Activated T-helper 17 cell treated with anti-CD3 and anti-CD28 coated beads, Interleukin-2, amount 50 U/mL, for 72 hours (primary cell): ENCODE results near the gene GNG7. TPM values are rescaled to one million over a fixed set of nuclear protein-coding genes. Genes with fewer than 3 reads are reported as not detected.
"Not testable (repeated sequence)": the region's sequence is repeated elsewhere in the genome, so short reads cannot be mapped to it uniquely, and the experiment has no call there.

Experiments
- ATAC-seq: fragments of 150-1000 bp; cut with Tn5 transposase; replicated peaks from 2 replicates; pipeline ENCODE4 v1.10.0; 2021; ENCODE audit warnings: mild to moderate bottlenecking, moderate library complexity
- H3K27ac Mint-ChIP-seq: one replicate; pipeline ENCODE4 v1.8.0; 2022; ENCODE audit warnings: mixed read lengths
- H3K27me3 Mint-ChIP-seq: one replicate; pipeline ENCODE4 v1.8.0; 2022; ENCODE audit warnings: mixed read lengths
- H3K36me3 Mint-ChIP-seq: one replicate; pipeline ENCODE4 v1.8.0; 2022; ENCODE audit warnings: low read depth, mild to moderate bottlenecking, mixed read lengths
- H3K4me1 Mint-ChIP-seq: one replicate; pipeline ENCODE4 v1.8.0; 2022; ENCODE audit warnings: mixed read lengths
- H3K4me3 Mint-ChIP-seq: one replicate; pipeline ENCODE4 v1.8.0; 2022; ENCODE audit warnings: mild to moderate bottlenecking, mixed read lengths
- H3K9me3 Mint-ChIP-seq: one replicate; pipeline ENCODE4 v1.8.0; 2022; ENCODE audit warnings: mixed read lengths
- total RNA-seq, 2 donors: library from RNA; stranded (reverse); gene quantifications; one replicate each; pipeline ENCODE4 v1.2.3, GENCODE V29; 2022

Gene GNG7
- total RNA-seq, 2 donors from 2014 or later: 0.29 TPM; not detected in 1

GRCh38 chr19:2609389-2610116, 92.9 kb downstream of the GNG7 start:
- ATAC-seq: no peak
- Mint-ChIP-seq H3K4me1 (peaks cover 16% of the 10 kb centered on the region), H3K27ac (peak overlapping the region; percentile 26), H3K9me3 (no peaks in the 10 kb centered on the region), H3K27me3 (no peaks in the 10 kb centered on the region), H3K4me3 (peak overlapping the region; percentile 79), H3K36me3 (peaks cover 7% of the 10 kb centered on the region)

DNA sequence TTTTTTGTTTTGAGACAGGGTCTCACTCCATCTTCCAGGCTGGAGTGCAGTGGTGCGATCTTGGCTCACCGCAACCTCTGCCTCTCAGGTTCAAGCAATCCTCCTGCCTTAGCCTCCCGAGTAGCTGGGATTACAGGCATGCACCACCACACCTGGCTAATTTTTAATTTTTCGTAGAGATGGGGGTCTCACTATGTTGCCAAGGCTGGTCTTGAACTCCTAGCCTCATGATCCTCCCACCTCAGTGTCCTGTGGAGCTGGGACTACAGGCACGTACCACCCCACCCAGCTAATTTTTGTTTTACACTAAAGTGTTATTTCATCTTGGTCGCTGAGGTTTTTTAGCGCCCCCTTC, 93.5 kb downstream of the GNG7 start:
- peak overlapping the region; percentile 26 for H3K27ac Mint-ChIP-seq
- peaks cover 16% of the 10 kb centered on the region for H3K4me1 Mint-ChIP-seq
- not testable (repeated sequence) for H3K9me3 Mint-ChIP-seq, H3K27me3 Mint-ChIP-seq, H3K36me3 Mint-ChIP-seq, ATAC-seq
- peak overlapping the region; percentile 79 for H3K4me3 Mint-ChIP-seq

DNA sequence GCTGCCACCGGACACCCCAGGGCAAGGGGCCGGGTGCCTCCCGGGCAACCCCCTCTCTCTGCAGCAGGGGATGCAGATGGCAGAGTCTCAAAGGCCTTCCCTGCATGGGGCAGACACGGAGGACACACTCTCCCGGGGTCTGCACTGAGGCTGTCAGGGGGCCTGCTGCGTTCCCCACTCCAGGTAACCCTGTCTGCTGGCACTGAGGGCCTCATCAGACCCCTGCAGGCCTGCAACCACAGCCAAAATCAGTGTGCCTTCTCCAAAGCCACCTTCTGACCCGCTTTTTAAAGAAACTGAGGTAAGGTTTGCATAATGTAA, 93.9 kb downstream of the GNG7 start:
- no peak for ATAC-seq
- H3K4me1 Mint-ChIP-seq: peaks cover 16% of the 10 kb centered on the region
- peaks cover 7% of the 10 kb centered on the region for H3K36me3 Mint-ChIP-seq
- H3K27me3 Mint-ChIP-seq: no peaks in the 10 kb centered on the region
- H3K27ac Mint-ChIP-seq: peak overlapping the region; percentile 26
- H3K4me3 Mint-ChIP-seq: peak overlapping the region; percentile 79
- no peaks in the 10 kb centered on the region for H3K9me3 Mint-ChIP-seq

- Mint-ChIP-seq H3K27me3 (no peaks in the 10 kb centered on the region), H3K27ac (peak overlapping the region; percentile 84), H3K4me1 (peaks cover 16% of the 10 kb centered on the region), H3K36me3 (peaks cover 7% of the 10 kb centered on the region), H3K4me3 (peak overlapping the region; percentile 79), H3K9me3 (no peaks in the 10 kb centered on the region)
- peak; percentile 86 for ATAC-seq
Observed at GRCh38 chr19:2607712-2608601, 94.5 kb downstream of the GNG7 start.

GRCh38 chr19:2606774-2607173, 95.7 kb downstream of the GNG7 start:
- Mint-ChIP-seq H3K4me3 (peak overlapping the region; percentile 79), H3K4me1 (peaks cover 16% of the 10 kb centered on the region)
- H3K27ac Mint-ChIP-seq, ATAC-seq, H3K27me3 Mint-ChIP-seq, H3K36me3 Mint-ChIP-seq, H3K9me3 Mint-ChIP-seq: not testable (repeated sequence)

- peaks cover 16% of the 10 kb centered on the region for H3K4me1 Mint-ChIP-seq
- not testable (repeated sequence) for H3K4me3 Mint-ChIP-seq, H3K27ac Mint-ChIP-seq, ATAC-seq, H3K27me3 Mint-ChIP-seq, H3K9me3 Mint-ChIP-seq, H3K36me3 Mint-ChIP-seq
Observed at GRCh38 chr19:2605889-2606288, 96.6 kb downstream of the GNG7 start.

DNA sequence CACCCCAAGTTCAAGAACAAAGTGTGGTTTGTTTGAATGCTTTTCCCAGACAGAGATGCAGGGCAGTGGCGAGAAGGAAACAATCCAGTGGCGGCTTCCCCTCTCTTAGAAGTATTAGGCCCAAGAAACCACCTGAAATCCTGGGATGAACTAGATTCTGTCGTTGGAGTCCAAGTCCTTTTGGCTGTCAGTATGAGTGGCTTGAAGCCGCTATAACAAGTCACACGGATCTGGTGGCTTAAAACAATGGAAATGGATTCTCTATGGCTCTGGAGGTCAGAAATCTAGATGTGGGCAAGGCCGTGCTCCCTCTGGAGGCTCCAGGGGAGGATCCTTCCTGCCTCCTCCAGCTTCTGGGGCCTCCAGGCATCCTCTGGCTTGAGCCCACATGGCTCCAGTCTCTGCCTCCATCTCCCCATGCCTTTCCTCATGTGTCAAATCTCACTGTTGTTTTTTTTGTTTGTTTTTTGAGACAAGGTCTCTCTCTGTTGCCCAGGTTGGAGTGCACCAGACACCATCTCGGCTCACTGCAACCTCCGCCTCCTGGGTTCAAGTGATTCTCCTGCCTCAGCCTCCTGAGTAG, 97.7 kb downstream of the GNG7 start:
- Mint-ChIP-seq H3K27me3 (no peaks in the 10 kb centered on the region), H3K9me3 (no peaks in the 10 kb centered on the region), H3K4me3 (no peak overlapping the region), H3K27ac (no peak overlapping the region), H3K4me1 (peaks cover 16% of the 10 kb centered on the region), H3K36me3 (peaks cover 7% of the 10 kb centered on the region)
- ATAC-seq: no peak

DNA sequence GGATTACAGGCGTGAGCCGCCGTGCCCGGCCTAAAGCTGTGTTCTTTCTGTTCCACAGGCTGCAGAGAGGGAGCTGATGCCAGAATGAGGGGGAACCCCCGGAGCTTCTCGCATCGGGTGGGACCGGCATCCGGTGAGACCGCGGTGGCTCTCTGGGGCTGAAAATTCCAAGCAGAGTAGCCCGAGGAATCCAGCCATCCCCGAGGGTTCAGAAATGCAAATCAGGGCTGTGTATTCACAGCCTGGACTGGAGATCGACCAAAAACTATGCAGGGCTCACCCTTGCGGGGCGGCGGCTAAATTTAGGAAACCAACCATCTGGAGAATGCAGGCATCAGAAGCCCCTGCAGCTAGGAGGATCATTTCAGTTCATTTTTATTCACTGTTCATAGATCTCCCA, 99.2 kb downstream of the GNG7 start:
- no peaks in the 10 kb centered on the region for H3K9me3 Mint-ChIP-seq
- H3K27ac Mint-ChIP-seq: no peak overlapping the region
- no peaks in the 10 kb centered on the region for H3K27me3 Mint-ChIP-seq
- no peak overlapping the region for H3K4me3 Mint-ChIP-seq
- peaks cover 7% of the 10 kb centered on the region for H3K36me3 Mint-ChIP-seq
- ATAC-seq: no peak
- peaks cover 13% of the 10 kb centered on the region for H3K4me1 Mint-ChIP-seq

GRCh38 chr19:2602391-2603181, 99.9 kb downstream of the GNG7 start:
- no peaks in the 10 kb centered on the region for H3K27me3 Mint-ChIP-seq
- H3K27ac Mint-ChIP-seq: no peak overlapping the region
- peaks cover under 1% of the 10 kb centered on the region for H3K36me3 Mint-ChIP-seq
- ATAC-seq: no peak
- no peaks in the 10 kb centered on the region for H3K9me3 Mint-ChIP-seq
- no peak overlapping the region for H3K4me3 Mint-ChIP-seq
- H3K4me1 Mint-ChIP-seq: peaks cover 7% of the 10 kb centered on the region

GRCh38 chr19:2600914-2601870, 101.3 kb downstream of the GNG7 start:
- no peak for ATAC-seq
- no peaks in the 10 kb centered on the region for H3K36me3 Mint-ChIP-seq
- no peak overlapping the region for H3K4me3 Mint-ChIP-seq
- no peaks in the 10 kb centered on the region for H3K9me3 Mint-ChIP-seq
- H3K27ac Mint-ChIP-seq: no peak overlapping the region
- H3K27me3 Mint-ChIP-seq: no peaks in the 10 kb centered on the region
- H3K4me1 Mint-ChIP-seq: peaks cover 6% of the 10 kb centered on the region

GRCh38 chr19:2594319-2594718, 108.2 kb downstream of the GNG7 start:
- no peak for ATAC-seq
- Mint-ChIP-seq H3K27me3 (peaks cover 10% of the 10 kb centered on the region), H3K36me3 (no peaks in the 10 kb centered on the region), H3K9me3 (peaks cover 5% of the 10 kb centered on the region), H3K4me3 (no peak overlapping the region), H3K27ac (no peak overlapping the region), H3K4me1 (peaks cover 6% of the 10 kb centered on the region)

- Mint-ChIP-seq H3K4me1 (no peaks in the 10 kb centered on the region), H3K27me3 (peaks cover 10% of the 10 kb centered on the region), H3K36me3 (no peaks in the 10 kb centered on the region), H3K27ac (no peak overlapping the region), H3K4me3 (no peak overlapping the region), H3K9me3 (peaks cover 5% of the 10 kb centered on the region)
- ATAC-seq: no peak
Observed at GRCh38 chr19:2592824-2593223, 109.7 kb downstream of the GNG7 start.

DNA sequence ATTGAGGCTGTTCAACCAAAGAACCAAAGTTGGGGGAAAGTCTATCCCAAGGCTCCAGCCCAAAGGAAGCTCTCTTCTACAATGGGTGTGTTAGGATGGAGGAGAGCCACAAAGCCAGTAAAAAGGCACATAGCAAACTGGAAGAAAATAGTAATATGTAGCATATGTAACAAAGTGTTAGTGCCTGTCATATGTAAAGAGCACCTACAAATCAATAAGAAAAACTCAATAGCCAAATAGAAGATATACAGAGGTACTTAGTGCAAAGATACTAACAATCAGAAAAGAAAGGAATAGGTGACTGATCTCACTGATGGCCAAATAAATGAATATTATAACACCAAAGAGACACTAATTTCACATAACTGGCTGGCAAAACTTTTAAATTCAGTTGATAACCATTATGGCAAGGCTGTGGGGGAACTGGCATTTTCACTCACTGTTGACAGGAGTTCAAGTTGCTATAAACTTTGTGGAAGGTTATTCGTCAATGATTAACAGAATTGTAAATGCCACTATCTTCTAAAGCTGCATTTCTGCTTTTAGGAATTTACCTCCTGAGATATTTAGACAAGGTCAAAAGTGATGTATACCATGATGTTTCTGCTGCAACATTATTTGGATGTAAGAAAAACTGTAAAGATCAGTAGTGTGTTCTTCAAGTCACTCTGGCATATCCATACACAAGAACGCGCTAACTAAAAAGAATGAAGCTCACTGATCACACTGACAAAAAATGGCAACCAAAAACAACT, 110.8 kb downstream of the GNG7 start:
- ATAC-seq: no peak
- Mint-ChIP-seq H3K4me3 (no peak overlapping the region), H3K36me3 (no peaks in the 10 kb centered on the region), H3K9me3 (peaks cover 5% of the 10 kb centered on the region), H3K27me3 (peaks cover 10% of the 10 kb centered on the region), H3K27ac (no peak overlapping the region), H3K4me1 (no peaks in the 10 kb centered on the region)
